Trophoblast cell (in vitro differentiated cells and primary cell): Measurements from ENCODE around the gene OR6V1.
"Not testable (repeated sequence)": the region's sequence is repeated elsewhere in the genome, so short reads cannot be mapped to it uniquely, and the experiment has no call there.

Source experiments
- DNase-seq, 2 donors: peaks; one replicate each; pipeline ENCODE4 v3.0.0-alpha.2; 2016
- H2AFZ ChIP-seq: 2 replicates; pipeline ENCODE4 v1.6.1; 2013; ENCODE audit warnings: low read length, moderate library complexity, mild to moderate bottlenecking; ENCODE audit not compliant: insufficient read depth, poor library complexity
- H2AK5ac ChIP-seq: 2 replicates; pipeline ENCODE4 v1.6.1; 2013; ENCODE audit warnings: mild to moderate bottlenecking, low read length
- H2BK120ac ChIP-seq: 2 replicates; pipeline ENCODE4 v1.6.1; 2013; ENCODE audit warnings: low read length, mild to moderate bottlenecking, moderate library complexity; ENCODE audit not compliant: insufficient read depth, poor library complexity
- H2BK12ac ChIP-seq: 2 replicates; pipeline ENCODE4 v1.6.1; 2013; ENCODE audit warnings: mild to moderate bottlenecking, low read length, moderate library complexity
- H2BK5ac ChIP-seq: 2 replicates; pipeline ENCODE4 v1.6.1; 2013; ENCODE audit warnings: low read length, low read depth, moderate library complexity, mild to moderate bottlenecking; ENCODE audit not compliant: poor library complexity
- H3K14ac ChIP-seq: 2 replicates; pipeline ENCODE4 v1.6.1; 2013; ENCODE audit warnings: mild to moderate bottlenecking, low read length
- H3K18ac ChIP-seq: 2 replicates; pipeline ENCODE4 v1.6.1; 2013; ENCODE audit warnings: mild to moderate bottlenecking, low read length
- H3K23ac ChIP-seq: 2 replicates; pipeline ENCODE4 v1.6.1; 2013; ENCODE audit warnings: low read length
- H3K27ac ChIP-seq: 2 replicates; pipeline ENCODE4 v1.5.1; 2013; ENCODE audit warnings: low read depth, mild to moderate bottlenecking, inconsistent platforms, low read length, moderate library complexity
- H3K27me3 ChIP-seq: 2 replicates; pipeline ENCODE4 v1.6.1; 2013; ENCODE audit warnings: inconsistent platforms, mild to moderate bottlenecking, low read length, moderate library complexity; ENCODE audit not compliant: insufficient read depth
- H3K36me3 ChIP-seq, 2 experiments: 1 replicate in 1 of 2; 2 replicates in 1 of 2; pipeline ENCODE4 v1.6.1; 2013; ENCODE audit warnings: low read length in 2 of 2, mild to moderate bottlenecking in 2 of 2, moderate library complexity in 1 of 2; ENCODE audit not compliant: insufficient read depth in 2 of 2, control insufficient read depth in 1 of 2
- H3K4ac ChIP-seq: 2 replicates; pipeline ENCODE4 v1.6.1; 2013; ENCODE audit warnings: low read depth, mild to moderate bottlenecking, low read length, moderate library complexity
- H3K4me1 ChIP-seq, 2 experiments: 1 replicate in 1 of 2; 2 replicates in 1 of 2; pipeline ENCODE4 v1.6.1; 2013; ENCODE audit warnings: low read length in 2 of 2, mild to moderate bottlenecking in 2 of 2, moderate library complexity in 1 of 2; ENCODE audit not compliant: insufficient read depth in 2 of 2, control insufficient read depth in 1 of 2
- H3K4me2 ChIP-seq: 2 replicates; pipeline ENCODE4 v1.6.1; 2013; ENCODE audit warnings: inconsistent platforms, mild to moderate bottlenecking, low read length, moderate library complexity
- H3K4me3 ChIP-seq: 2 replicates; pipeline ENCODE4 v1.5.1; 2013; ENCODE audit warnings: mild to moderate bottlenecking, low read depth, low read length, inconsistent platforms
- H3K79me1 ChIP-seq: one replicate; pipeline ENCODE4 v1.6.1; 2013; ENCODE audit warnings: low read length
- H3K79me2 ChIP-seq: 2 replicates; pipeline ENCODE4 v1.6.1; 2013; ENCODE audit warnings: low read length, mild to moderate bottlenecking; ENCODE audit not compliant: control insufficient read depth, insufficient read depth, poor library complexity
- H3K9ac ChIP-seq: 2 replicates; pipeline ENCODE4 v1.6.1; 2013; ENCODE audit warnings: mild to moderate bottlenecking, low read length
- H3K9me3 ChIP-seq: 2 replicates; pipeline ENCODE4 v1.6.1; 2013; ENCODE audit warnings: low read depth, mild to moderate bottlenecking, control low read depth, inconsistent platforms, low read length; ENCODE audit not compliant: insufficient read depth
- H4K12ac ChIP-seq: 2 replicates; pipeline ENCODE4 v1.6.1; 2013; ENCODE audit warnings: low read depth, mild to moderate bottlenecking, low read length, moderate library complexity
- H4K8ac ChIP-seq: 2 replicates; pipeline ENCODE4 v1.6.1; 2013; ENCODE audit warnings: low read depth, mild to moderate bottlenecking, low read length, moderate library complexity
- H4K91ac ChIP-seq: one replicate; pipeline ENCODE4 v1.6.1; 2013; ENCODE audit warnings: low read depth, mild to moderate bottlenecking, low read length, moderate library complexity
- WGBS: extraction: QIAGEN DNeasy Blood & Tissue Kit; methylation state at CpG from one replicate; pipeline ENCODE4 v1.1.7; 2013; ENCODE audit warnings: missing lambda C conversion rate; ENCODE audit not compliant: insufficient read length, insufficient coverage; ENCODE audit errors: extremely low coverage; 5-methylcytosine and 5-hydroxymethylcytosine counted together

OR6V1 gene

GRCh38 chr7:143073556-143073955 lies 21.4 kb downstream of the OR6V1 start:
- Histone ChIP-seq H2BK12ac (no peak overlapping the region), H2AFZ (no peak overlapping the region), H3K27me3 (no peaks in the 10 kb centered on the region), H3K14ac (no peak overlapping the region), H3K9ac (no peak overlapping the region), H3K79me1 (no peaks in the 10 kb centered on the region), H3K36me3 (no peaks in the 10 kb centered on the region), H4K91ac (no peak overlapping the region), H4K12ac (no peak overlapping the region), H2AK5ac (no peak overlapping the region), H2BK5ac (no peak overlapping the region), H3K27ac (no peak overlapping the region), H3K4me1 (peaks cover 0 to 5% of the 10 kb centered on the region in 2 experiments), H3K79me2 (no peaks in the 10 kb centered on the region), H3K4me3 (no peak overlapping the region), H3K4ac (no peak overlapping the region), H2BK120ac (no peak overlapping the region), H3K9me3 (no peaks in the 10 kb centered on the region), H3K18ac (no peak overlapping the region), H4K8ac (no peak overlapping the region), H3K4me2 (no peak overlapping the region), H3K23ac (no peak overlapping the region)
- WGBS = 100% methylated on average over 1 of the region's 3 CpGs
- peak; percentile 46 to 78 for DNase-seq

DNA sequence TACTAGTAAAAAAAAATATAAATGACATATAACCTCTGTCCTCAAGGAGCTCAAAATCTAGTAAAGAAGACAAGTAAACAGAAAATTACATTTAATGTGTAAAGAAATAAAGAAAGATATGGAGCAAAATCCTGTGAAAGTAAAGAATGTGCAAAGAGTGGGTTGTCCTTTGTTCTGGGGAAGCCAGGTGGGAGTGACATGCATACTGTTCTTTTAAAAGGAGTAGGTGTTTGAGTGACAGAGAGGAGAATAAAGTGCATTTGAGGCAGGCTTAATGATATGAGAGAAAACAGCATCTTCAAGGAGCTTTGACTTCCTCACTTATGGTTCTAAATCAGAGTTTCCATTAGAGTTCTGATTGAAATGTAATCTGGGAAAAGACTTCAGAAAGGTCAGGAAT lies 22.0 kb downstream of the OR6V1 start:
- H3K27me3 ChIP-seq = no peaks in the 10 kb centered on the region

GRCh38 chr7:143085109-143085508 lies 33.0 kb downstream of the OR6V1 start:
- Histone ChIP-seq H3K9me3 (peaks cover 3% of the 10 kb centered on the region), H3K79me1 (no peaks in the 10 kb centered on the region), H2AFZ (no peak overlapping the region), H3K14ac (no peak overlapping the region), H3K4me1 (no peaks in the 10 kb centered on the region), H3K27ac (no peak overlapping the region), H3K4me2 (no peak overlapping the region), H3K4me3 (no peak overlapping the region), H3K23ac (no peak overlapping the region), H3K36me3 (no peaks in the 10 kb centered on the region), H4K8ac (no peak overlapping the region), H4K12ac (no peak overlapping the region), H2BK5ac (no peak overlapping the region), H4K91ac (no peak overlapping the region), H3K18ac (no peak overlapping the region), H3K27me3 (no peaks in the 10 kb centered on the region), H3K4ac (no peak overlapping the region), H3K79me2 (no peaks in the 10 kb centered on the region), H2BK12ac (no peak overlapping the region), H2BK120ac (no peak overlapping the region), H2AK5ac (no peak overlapping the region), H3K9ac (no peak overlapping the region)
- no CpG with 5 or more reads among the region's 1 CpG for WGBS
- DNase-seq = no peak

More for the DNA sequence above, 22.0 kb downstream of the OR6V1 start:
- H2BK12ac ChIP-seq = no peak overlapping the region
- no peaks in the 10 kb centered on the region for H3K79me2 ChIP-seq
- H3K9me3 ChIP-seq = no peaks in the 10 kb centered on the region
- no peak overlapping the region for H2AFZ ChIP-seq
- H3K4me1 ChIP-seq = peaks cover 0 to 4% of the 10 kb centered on the region in 2 experiments
- H3K27ac ChIP-seq = no peak overlapping the region
- H3K4me3 ChIP-seq = no peak overlapping the region
- H3K4ac ChIP-seq = no peak overlapping the region
- no peak overlapping the region for H4K91ac ChIP-seq
- no peak overlapping the region for H3K23ac ChIP-seq
- DNase-seq = no peak
- H4K12ac ChIP-seq = no peak overlapping the region
- no peak overlapping the region for H2BK5ac ChIP-seq
- H2AK5ac ChIP-seq = no peak overlapping the region
- H4K8ac ChIP-seq = no peak overlapping the region
- no peaks in the 10 kb centered on the region for H3K79me1 ChIP-seq
- H3K36me3 ChIP-seq = no peaks in the 10 kb centered on the region
- H3K9ac ChIP-seq = no peak overlapping the region
- H3K18ac ChIP-seq = no peak overlapping the region
- H3K4me2 ChIP-seq = no peak overlapping the region
- no peak overlapping the region for H2BK120ac ChIP-seq
- H3K14ac ChIP-seq = no peak overlapping the region

- H2BK120ac ChIP-seq, H3K79me1 ChIP-seq, H2BK12ac ChIP-seq, H3K27me3 ChIP-seq, H4K12ac ChIP-seq, H3K4ac ChIP-seq, H3K18ac ChIP-seq, H3K23ac ChIP-seq, H2BK5ac ChIP-seq, H2AFZ ChIP-seq, H3K4me1 ChIP-seq, H3K4me2 ChIP-seq, H4K8ac ChIP-seq, H2AK5ac ChIP-seq, H3K9ac ChIP-seq, H4K91ac ChIP-seq, H3K27ac ChIP-seq, H3K9me3 ChIP-seq, H3K36me3 ChIP-seq, H3K14ac ChIP-seq, DNase-seq, H3K79me2 ChIP-seq, H3K4me3 ChIP-seq: not testable (repeated sequence)
- no CpG with 5 or more reads among the region's 3 CpGs for WGBS
Observed at GRCh38 chr7:143085610-143086009, 33.5 kb downstream of the OR6V1 start.
